K562 (cell line): ENCODE measurements around the gene SMIM41. TPM values are rescaled to one million over a fixed set of nuclear protein-coding genes. Genes with fewer than 3 reads are reported as not detected.

Experiments
- BMI1 ChIP-seq: fragments of 150-350 bp; IDR thresholded peaks from 2 replicates; pipeline ENCODE4 v1.6.1; 2014; ENCODE audit warnings: low read length
- CCNT2 ChIP-seq: IDR thresholded peaks from 2 replicates; pipeline ENCODE4 v1.6.1; 2011; ENCODE audit warnings: borderline replicate concordance, low read depth, mild to moderate bottlenecking, moderate library complexity, mixed read lengths, low read length; ENCODE audit not compliant: insufficient read length; ENCODE audit errors: extremely low read depth
- FOXA1 ChIP-seq: fragments of 450-650 bp; IDR thresholded peaks from 2 replicates; pipeline ENCODE4 v1.6.1; 2016; ENCODE audit warnings: mild to moderate bottlenecking, borderline replicate concordance
- GABPB2 ChIP-seq: fragments of 250-450 bp; sonication (Bioruptor Pico); conservative IDR thresholded peaks from 2 replicates; pipeline ENCODE4 v1.5.1; 2021; ENCODE audit warnings: mild to moderate bottlenecking
- GTF3C2 ChIP-seq: IDR thresholded peaks from 3 replicates; pipeline ENCODE4 v1.6.1; 2011; ENCODE audit warnings: borderline replicate concordance, mild to moderate bottlenecking, moderate library complexity; ENCODE audit not compliant: insufficient read length; ENCODE audit errors: extremely low read depth
- HBP1 ChIP-seq: fragments of 450-650 bp; formaldehyde crosslinking; IDR thresholded peaks from 2 replicates; pipeline ENCODE4 v1.4.0; 2022; ENCODE audit warnings: missing genetic modification characterization
- HIVEP1 ChIP-seq: fragments of 250-450 bp; sonication (Bioruptor Pico); IDR thresholded peaks from 2 replicates; pipeline ENCODE4 v1.4.0; 2020; ENCODE audit warnings: mild to moderate bottlenecking
- JUND ChIP-seq, 2 experiments: IDR thresholded peaks; 2 replicates in 1 of 2; 3 replicates in 1 of 2; pipeline ENCODE4 v1.6.1; 2011; ENCODE audit warnings: borderline replicate concordance in 2 of 2, low read depth in 2 of 2, low read length in 2 of 2, improper control_type of control experiment in 1 of 2, missing biosample characterization in 1 of 2, missing genetic modification characterization in 1 of 2, missing genetic modification reagents in 1 of 2
- KAT8 ChIP-seq: fragments of 450-650 bp; IDR thresholded peaks from 2 replicates; pipeline ENCODE4 v1.6.1; 2016; ENCODE audit warnings: low read depth, mild to moderate bottlenecking
- MTA2 ChIP-seq: fragments of 450-650 bp; IDR thresholded peaks from 2 replicates; pipeline ENCODE4 v1.6.1; 2016; ENCODE audit warnings: low read depth
- MTA3 ChIP-seq: fragments of 450-650 bp; formaldehyde crosslinking; IDR thresholded peaks from 2 replicates; pipeline ENCODE4 v1.6.1; 2017; ENCODE audit warnings: mild to moderate bottlenecking, borderline replicate concordance
- NCOA4 ChIP-seq: fragments of 450-650 bp; IDR thresholded peaks from 2 replicates; pipeline ENCODE4 v1.6.1; 2018; ENCODE audit warnings: mild to moderate bottlenecking; ENCODE audit not compliant: partially characterized antibody
- PHB2 ChIP-seq: fragments of 450-650 bp; IDR thresholded peaks from 2 replicates; pipeline ENCODE4 v1.6.1; 2017; ENCODE audit warnings: low read depth
- PPARD ChIP-seq: fragments of 250-450 bp; sonication (Bioruptor Pico); IDR thresholded peaks from 2 replicates; pipeline ENCODE4 v1.8.0; 2022; ENCODE audit warnings: inconsistent platforms, mild to moderate bottlenecking, moderate library complexity
- SMARCB1 ChIP-seq: IDR thresholded peaks from 2 replicates; pipeline ENCODE4 v1.6.1; 2011; ENCODE audit warnings: improper control_type of control experiment, low read depth; ENCODE audit not compliant: insufficient read length
- TGIF2 ChIP-seq: sonication (generic); formaldehyde crosslinking; IDR thresholded peaks from 2 replicates; pipeline ENCODE4 v1.8.1; 2022; ENCODE audit warnings: mild to moderate bottlenecking, missing genetic modification reagents, moderate library complexity
- ZNF41 ChIP-seq: fragments of 250-450 bp; sonication (Bioruptor Pico); conservative IDR thresholded peaks from 2 replicates; pipeline ENCODE4 v1.4.0; 2020; ENCODE audit warnings: mild to moderate bottlenecking
- polyA plus RNA-seq, 8 experiments: library from polyadenylated mRNA; depleted of rRNA in 4 of 8; stranded (reverse) in 5 of 8; unstranded in 3 of 8; fragments of >200 nt; fragmentation: Nextera tagmentation in 2 of 8; fragmentation: Illumina TruSeq in 1 of 8; extraction: Ambion mirVana in 2 of 8; extraction: Trizol in 1 of 8; gene quantifications; 2 replicates each; pipeline versions ENCODE4 v1.2.1 to v1.2.3, GENCODE V29; 2011 to 2014; ENCODE audit warnings: inconsistent platforms in 1 of 8, missing spikeins in 1 of 8
- total RNA-seq, 7 experiments: library from RNA; depleted of rRNA in 6 of 7; stranded (reverse); fragments of >200 nt in 6 of 7; fragmentation: Illumina TruSeq in 2 of 7; extraction: Trizol in 2 of 7; gene quantifications; 2 replicates each; pipeline versions ENCODE4 v1.2.1 to v1.2.3, GENCODE V29; 2011 to 2021; ENCODE audit warnings: low replicate concordance in 1 of 7
- TF ChIP-seq, protein P1 (sequence below): fragments of 450-650 bp; formaldehyde crosslinking; conservative IDR thresholded peaks from 2 replicates; pipeline ENCODE4 v1.4.0; 2022; ENCODE audit warnings: mild to moderate bottlenecking, missing genetic modification characterization
- TF ChIP-seq, protein P2 (sequence below): fragments of 250-450 bp; sonication (Bioruptor Pico); IDR thresholded peaks from 2 replicates; pipeline ENCODE4 v1.4.0; 2020; ENCODE audit warnings: mild to moderate bottlenecking, moderate library complexity

The SMIM41 gene
- total and polyA plus RNA-seq, 9 of the 15 experiments (the other 6 are each of a cell fraction or from before 2014, with no cell fraction given) = not detected

- TF ChIP-seq GABPB2 (CRISPR knock-in tag) (no peak), CCNT2 (peak; percentile 97), MTA3 (no peak; the same call in 1 of the 2 replicates), JUND (IDR thresholded peaks at IDR 0.05; ENCODE audit: borderline replicate concordance, low read depth, low read length) (peak; percentile 17; the same call in 1 of the 2 replicates), JUND (tag; IDR thresholded peaks at IDR 0.05; ENCODE audit: borderline replicate concordance, low read depth, low read length) (no peak; the same call in 2 of the 3 replicates), KAT8 (no peak), PPARD (CRISPR knock-in tag) (no peak), FOXA1 (no peak), NCOA4 (no peak), TGIF2 (CRISPR knock-in tag) (no peak), MTA2 (no peak), SMARCB1 (no peak), GTF3C2 (no peak), PHB2 (no peak), ZNF41 (CRISPR knock-in tag) (no peak), BMI1 (no peak), HBP1 (CRISPR knock-in tag) (no peak), HIVEP1 (CRISPR knock-in tag) (0 out of 2 replicates have a peak, but pooled peaks have one; percentile 62)
- TF ChIP-seq, protein P1, sequence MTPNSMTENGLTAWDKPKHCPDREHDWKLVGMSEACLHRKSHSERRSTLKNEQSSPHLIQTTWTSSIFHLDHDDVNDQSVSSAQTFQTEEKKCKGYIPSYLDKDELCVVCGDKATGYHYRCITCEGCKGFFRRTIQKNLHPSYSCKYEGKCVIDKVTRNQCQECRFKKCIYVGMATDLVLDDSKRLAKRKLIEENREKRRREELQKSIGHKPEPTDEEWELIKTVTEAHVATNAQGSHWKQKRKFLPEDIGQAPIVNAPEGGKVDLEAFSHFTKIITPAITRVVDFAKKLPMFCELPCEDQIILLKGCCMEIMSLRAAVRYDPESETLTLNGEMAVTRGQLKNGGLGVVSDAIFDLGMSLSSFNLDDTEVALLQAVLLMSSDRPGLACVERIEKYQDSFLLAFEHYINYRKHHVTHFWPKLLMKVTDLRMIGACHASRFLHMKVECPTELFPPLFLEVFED (CRISPR knock-in tag) = no peak
- TF ChIP-seq, protein P2, sequence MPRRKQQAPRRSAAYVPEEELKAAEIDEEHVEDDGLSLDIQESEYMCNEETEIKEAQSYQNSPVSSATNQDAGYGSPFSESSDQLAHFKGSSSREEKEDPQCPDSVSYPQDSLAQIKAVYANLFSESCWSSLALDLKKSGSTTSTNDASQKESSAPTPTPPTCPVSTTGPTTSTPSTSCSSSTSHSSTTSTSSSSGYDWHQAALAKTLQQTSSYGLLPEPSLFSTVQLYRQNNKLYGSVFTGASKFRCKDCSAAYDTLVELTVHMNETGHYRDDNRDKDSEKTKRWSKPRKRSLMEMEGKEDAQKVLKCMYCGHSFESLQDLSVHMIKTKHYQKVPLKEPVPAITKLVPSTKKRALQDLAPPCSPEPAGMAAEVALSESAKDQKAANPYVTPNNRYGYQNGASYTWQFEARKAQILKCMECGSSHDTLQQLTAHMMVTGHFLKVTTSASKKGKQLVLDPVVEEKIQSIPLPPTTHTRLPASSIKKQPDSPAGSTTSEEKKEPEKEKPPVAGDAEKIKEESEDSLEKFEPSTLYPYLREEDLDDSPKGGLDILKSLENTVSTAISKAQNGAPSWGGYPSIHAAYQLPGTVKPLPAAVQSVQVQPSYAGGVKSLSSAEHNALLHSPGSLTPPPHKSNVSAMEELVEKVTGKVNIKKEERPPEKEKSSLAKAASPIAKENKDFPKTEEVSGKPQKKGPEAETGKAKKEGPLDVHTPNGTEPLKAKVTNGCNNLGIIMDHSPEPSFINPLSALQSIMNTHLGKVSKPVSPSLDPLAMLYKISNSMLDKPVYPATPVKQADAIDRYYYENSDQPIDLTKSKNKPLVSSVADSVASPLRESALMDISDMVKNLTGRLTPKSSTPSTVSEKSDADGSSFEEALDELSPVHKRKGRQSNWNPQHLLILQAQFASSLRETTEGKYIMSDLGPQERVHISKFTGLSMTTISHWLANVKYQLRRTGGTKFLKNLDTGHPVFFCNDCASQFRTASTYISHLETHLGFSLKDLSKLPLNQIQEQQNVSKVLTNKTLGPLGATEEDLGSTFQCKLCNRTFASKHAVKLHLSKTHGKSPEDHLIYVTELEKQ (CRISPR knock-in tag) = no peak
Measured at GRCh38 chr12:52036587-52037171, 42.8 kb upstream of the SMIM41 start (continued).
